Measurements from ENCODE around the gene UBE2M. TPM values are rescaled to one million over a fixed set of nuclear protein-coding genes. Genes with fewer than 3 reads are reported as not detected.

Gene UBE2M
- total and polyA plus RNA-seq, 2 experiments from 2014 or later: 27.6 to 64.5 TPM

DNA sequence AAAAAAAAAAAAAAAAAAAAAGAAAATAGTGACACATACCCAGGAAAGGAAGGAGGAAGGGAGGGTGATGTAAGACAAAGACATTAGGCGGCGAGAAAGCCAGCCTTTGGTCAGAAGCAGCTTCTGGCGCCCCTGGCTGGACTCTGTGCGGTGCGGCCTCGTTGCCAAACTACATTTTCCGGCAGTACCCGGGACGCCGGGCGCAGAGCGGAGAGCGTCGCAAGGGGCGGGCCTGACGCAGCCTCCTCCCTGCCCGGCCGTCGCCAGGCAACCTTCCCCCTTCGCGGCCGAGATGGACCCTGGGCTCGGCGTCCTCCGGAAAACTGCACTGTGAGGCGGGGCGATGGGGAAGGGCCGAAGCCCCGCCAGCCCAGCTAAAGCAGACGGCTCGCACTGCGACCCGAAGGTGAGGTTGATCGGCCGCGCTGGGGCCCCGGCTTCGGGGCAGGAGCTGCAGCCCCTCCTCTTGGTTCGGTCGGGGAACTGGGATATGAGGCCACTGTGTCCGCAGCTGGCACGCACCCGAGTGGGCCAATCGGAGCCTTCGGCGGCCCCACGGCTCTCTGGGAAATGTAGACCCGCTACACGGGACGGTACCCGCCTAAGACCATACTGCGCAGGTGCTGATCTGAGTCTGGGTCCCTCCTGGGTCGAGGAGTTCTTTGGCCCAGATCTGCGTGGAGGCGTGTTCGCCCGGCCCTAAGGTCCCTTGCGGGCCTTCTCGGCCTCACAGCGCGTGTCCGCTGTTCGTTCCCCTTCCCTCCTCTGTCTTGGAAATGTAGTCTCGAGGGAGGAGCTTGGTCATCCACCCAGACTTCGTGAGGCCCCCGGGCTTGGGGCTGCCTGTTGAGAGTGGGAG is 17.0 kb upstream of the UBE2M start (continued):
- TF ChIP-seq REST (IDR thresholded peaks at IDR 0.05; ENCODE audit: unreplicated experiment): no peak
- no peak for TF ChIP-seq ZNF462 (CRISPR knock-in tag; IDR thresholded peaks at IDR 0.05)
- TF ChIP-seq POLR2AphosphoS5 (IDR thresholded peaks at IDR 0.05; ENCODE audit: low read depth): peak; percentile 82

All from GM23338 (cell line).